Measurements from ENCODE around the gene CNOT10.
"Not testable (repeated sequence)": the region's sequence is repeated elsewhere in the genome, so short reads cannot be mapped to it uniquely, and the experiment has no call there.

The CNOT10 gene, protein sequence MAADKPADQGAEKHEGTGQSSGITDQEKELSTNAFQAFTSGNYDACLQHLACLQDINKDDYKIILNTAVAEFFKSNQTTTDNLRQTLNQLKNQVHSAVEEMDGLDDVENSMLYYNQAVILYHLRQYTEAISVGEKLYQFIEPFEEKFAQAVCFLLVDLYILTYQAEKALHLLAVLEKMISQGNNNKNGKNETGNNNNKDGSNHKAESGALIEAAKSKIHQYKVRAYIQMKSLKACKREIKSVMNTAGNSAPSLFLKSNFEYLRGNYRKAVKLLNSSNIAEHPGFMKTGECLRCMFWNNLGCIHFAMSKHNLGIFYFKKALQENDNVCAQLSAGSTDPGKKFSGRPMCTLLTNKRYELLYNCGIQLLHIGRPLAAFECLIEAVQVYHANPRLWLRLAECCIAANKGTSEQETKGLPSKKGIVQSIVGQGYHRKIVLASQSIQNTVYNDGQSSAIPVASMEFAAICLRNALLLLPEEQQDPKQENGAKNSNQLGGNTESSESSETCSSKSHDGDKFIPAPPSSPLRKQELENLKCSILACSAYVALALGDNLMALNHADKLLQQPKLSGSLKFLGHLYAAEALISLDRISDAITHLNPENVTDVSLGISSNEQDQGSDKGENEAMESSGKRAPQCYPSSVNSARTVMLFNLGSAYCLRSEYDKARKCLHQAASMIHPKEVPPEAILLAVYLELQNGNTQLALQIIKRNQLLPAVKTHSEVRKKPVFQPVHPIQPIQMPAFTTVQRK

DNA sequence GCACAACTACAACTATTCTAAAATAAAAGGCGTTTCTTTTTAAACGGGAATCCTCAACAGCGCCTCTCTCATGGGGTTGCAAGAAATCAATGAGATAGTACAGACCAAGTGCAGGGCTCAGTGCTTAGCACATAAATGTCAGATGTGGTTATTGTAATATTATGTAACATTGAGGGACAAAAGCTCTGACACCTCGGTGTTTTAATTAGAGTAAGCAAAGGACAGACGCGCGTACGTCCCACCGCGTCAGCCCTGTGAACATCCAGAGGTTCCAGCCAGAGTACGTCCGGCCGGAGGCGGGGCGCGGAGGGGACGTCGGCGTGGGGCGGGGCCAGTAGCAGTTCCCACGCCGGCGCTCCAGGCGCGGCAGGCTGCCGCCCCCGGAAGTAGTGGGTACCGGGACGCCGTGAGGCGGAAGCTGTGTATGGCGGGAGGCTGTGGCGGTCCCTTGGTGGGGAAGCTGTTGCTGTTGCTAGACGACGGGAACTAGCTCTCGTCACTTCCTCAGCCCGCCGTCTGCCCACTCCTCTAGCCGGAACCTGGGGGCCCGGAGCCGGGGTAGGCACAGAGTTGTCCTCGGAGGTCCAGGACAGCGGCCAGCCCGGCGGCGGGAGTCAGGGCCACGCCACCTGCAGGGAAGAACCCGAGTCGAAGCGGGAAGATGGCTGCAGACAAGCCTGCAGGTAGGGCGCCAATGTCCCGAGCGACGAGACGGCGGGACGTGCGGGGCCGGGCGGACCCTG is at the start of gene CNOT10:
TSS of gene CNOT10 (plus strand) at position 389 of the 743 bp plus-strand sequence. CDS start at position 662, 273 bp downstream.
- Histone ChIP-seq H3K27me3 (ENCODE audit: low read depth) (no peaks in the 10 kb centered on the region), H3K9me3 (no peaks in the 10 kb centered on the region), H3K4me1 (peaks cover 18% of the 10 kb centered on the region), H3K36me3 (replicated peaks) (peaks cover 3% of the 10 kb centered on the region; the same call in 1 of the 2 replicates), H3K4me3 (peak within 1 kb of the TSS; percentile 87)
- in situ Hi-C loops (cut with MboI; ENCODE audit: low sequenced_read_pairs), result no loop called here
- peak; percentile 95 to 96 for DNase-seq (ENCODE audit: low spot score in 2 of 2)

- no peak for DNase-seq (ENCODE audit: low spot score in 2 of 2)
- Histone ChIP-seq H3K27me3 (ENCODE audit: low read depth) (no peaks in the 10 kb centered on the region), H3K36me3 (replicated peaks) (no peaks in the 10 kb centered on the region), H3K9me3 (no peaks in the 10 kb centered on the region), H3K4me1 (no peaks in the 10 kb centered on the region), H3K4me3 (no peak overlapping the region)
- in situ Hi-C loops (cut with MboI; ENCODE audit: low sequenced_read_pairs), result no loop called here
Measured at GRCh38 chr3:32640939-32641338, 44.0 kb upstream of the CNOT10 start.

DNA sequence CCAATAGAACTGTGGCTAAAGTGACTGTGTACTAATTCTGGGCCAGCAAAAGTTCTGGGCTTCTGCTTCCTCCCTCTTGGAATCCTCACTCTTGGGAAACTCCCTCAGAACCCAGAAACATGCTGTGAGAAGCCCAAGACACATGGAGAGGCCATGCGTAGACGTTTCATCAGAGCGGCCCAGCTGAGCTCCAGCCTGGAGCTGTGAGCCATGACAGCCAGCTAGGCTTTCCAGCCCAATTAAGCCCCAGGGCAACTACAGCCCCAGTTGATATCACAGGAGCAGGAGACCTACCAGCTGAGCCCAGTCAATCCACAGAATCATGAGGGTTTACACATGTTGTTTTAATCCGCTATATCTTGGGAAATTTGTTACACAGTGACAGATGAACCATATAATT is 43.6 kb upstream of the CNOT10 start:
- no peak overlapping the region for H3K4me3 ChIP-seq
- in situ Hi-C loops (cut with MboI; ENCODE audit: low sequenced_read_pairs), result no loop called here

DNA sequence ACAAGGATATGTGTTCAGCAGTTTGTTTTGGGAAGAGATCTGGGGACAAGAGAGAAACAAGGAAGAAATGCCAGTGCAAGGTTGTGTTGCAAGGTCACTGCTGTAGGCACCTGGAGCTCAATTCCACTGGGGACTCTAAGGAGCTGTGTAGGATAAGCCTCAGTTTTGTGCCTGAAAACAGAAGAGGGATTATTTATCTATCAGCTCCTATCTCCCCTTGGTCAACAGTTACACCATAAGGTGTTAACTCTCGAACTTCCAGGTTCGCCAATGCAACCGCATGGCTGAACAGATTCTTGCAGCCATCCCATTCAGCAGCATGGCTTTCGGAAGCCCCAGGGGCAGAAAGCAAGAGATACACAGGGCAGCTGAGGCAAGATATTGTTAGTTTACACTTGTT is 41.6 kb upstream of the CNOT10 start:
- in situ Hi-C loops (cut with MboI; ENCODE audit: low sequenced_read_pairs), result no loop called here
- Histone ChIP-seq H3K9me3 (no peaks in the 10 kb centered on the region), H3K4me3 (no peak overlapping the region), H3K4me1 (peaks cover 7% of the 10 kb centered on the region), H3K27me3 (ENCODE audit: low read depth) (no peaks in the 10 kb centered on the region), H3K36me3 (replicated peaks) (no peaks in the 10 kb centered on the region)
- no peak for DNase-seq (ENCODE audit: low spot score in 2 of 2)

More for the DNA sequence above, 43.6 kb upstream of the CNOT10 start:
- Histone ChIP-seq H3K9me3 (no peaks in the 10 kb centered on the region), H3K4me1 (no peaks in the 10 kb centered on the region), H3K27me3 (ENCODE audit: low read depth) (no peaks in the 10 kb centered on the region), H3K36me3 (replicated peaks) (no peaks in the 10 kb centered on the region)
- DNase-seq (ENCODE audit: low spot score in 2 of 2), result no peak

DNA sequence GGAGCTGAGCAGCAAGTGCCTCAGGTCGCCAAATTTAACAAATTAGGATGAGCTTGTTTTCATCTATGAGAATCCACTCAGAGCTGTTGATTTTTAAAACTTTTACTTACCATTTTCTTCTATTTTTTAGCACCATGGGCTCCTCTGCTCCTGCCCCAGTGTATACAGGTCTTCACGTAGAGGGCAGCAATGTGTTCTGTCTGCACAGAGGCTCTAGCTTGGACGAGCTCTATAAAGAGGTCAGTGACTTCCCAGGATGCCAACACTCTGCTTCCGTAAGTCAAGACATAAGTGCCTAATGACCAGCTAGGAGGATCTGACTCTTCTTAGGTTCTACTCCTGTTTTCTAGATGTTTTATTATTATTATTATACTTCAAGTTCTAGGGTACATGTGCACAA is 41.2 kb upstream of the CNOT10 start:
- Histone ChIP-seq H3K36me3 (replicated peaks) (no peaks in the 10 kb centered on the region), H3K4me3 (no peak overlapping the region), H3K9me3 (no peaks in the 10 kb centered on the region), H3K27me3 (ENCODE audit: low read depth) (no peaks in the 10 kb centered on the region), H3K4me1 (peaks cover 8% of the 10 kb centered on the region)
- in situ Hi-C loops (cut with MboI; ENCODE audit: low sequenced_read_pairs), result no loop called here
- no peak for DNase-seq (ENCODE audit: low spot score in 2 of 2)

DNA sequence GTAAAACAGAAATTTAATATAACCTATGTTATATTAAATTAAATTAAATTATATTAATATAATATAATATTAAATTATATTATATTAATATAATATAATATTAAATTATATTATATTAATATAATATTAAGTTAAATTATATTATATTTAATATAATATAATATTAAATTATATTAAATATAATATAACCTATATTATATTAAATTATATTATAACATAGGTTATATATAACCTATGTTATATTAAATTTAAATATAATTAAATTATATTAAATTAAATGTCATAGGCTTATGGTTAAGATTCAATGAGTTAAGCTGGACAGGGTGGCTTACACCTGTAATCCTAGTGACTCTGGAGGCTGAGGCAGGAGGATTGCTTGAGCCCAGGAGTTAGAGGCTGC is 40.6 kb upstream of the CNOT10 start:
- Histone ChIP-seq H3K36me3 (replicated peaks) (no peaks in the 10 kb centered on the region), H3K4me1 (peaks cover 8% of the 10 kb centered on the region), H3K27me3 (ENCODE audit: low read depth) (no peaks in the 10 kb centered on the region), H3K4me3 (no peak overlapping the region), H3K9me3 (no peaks in the 10 kb centered on the region)
- DNase-seq (ENCODE audit: low spot score in 2 of 2), result no peak
- in situ Hi-C loops (cut with MboI; ENCODE audit: low sequenced_read_pairs), result no loop called here

- H3K27me3 ChIP-seq (ENCODE audit: low read depth), result no peaks in the 10 kb centered on the region
- in situ Hi-C loops (cut with MboI; ENCODE audit: low sequenced_read_pairs), result no loop called here
- H3K36me3 ChIP-seq (replicated peaks), result no peaks in the 10 kb centered on the region
- H3K4me3 ChIP-seq, result no peak overlapping the region
- DNase-seq (ENCODE audit: low spot score in 2 of 2), result no peak
- H3K9me3 ChIP-seq, result no peaks in the 10 kb centered on the region
- peaks cover 8% of the 10 kb centered on the region for H3K4me1 ChIP-seq
Measured at GRCh38 chr3:32646761-32647160, 38.2 kb upstream of the CNOT10 start.

- H3K4me3 ChIP-seq; H3K36me3 ChIP-seq (replicated peaks); in situ Hi-C loops (cut with MboI; ENCODE audit: low sequenced_read_pairs); H3K9me3 ChIP-seq; H3K27me3 ChIP-seq (ENCODE audit: low read depth); DNase-seq (ENCODE audit: low spot score in 2 of 2): not testable (repeated sequence)
- peaks cover 12% of the 10 kb centered on the region for H3K4me1 ChIP-seq
Measured at GRCh38 chr3:32652337-32653100, 32.5 kb upstream of the CNOT10 start.

- H3K4me3 ChIP-seq, result no peak overlapping the region
- DNase-seq (ENCODE audit: low spot score in 2 of 2), result no peak
- in situ Hi-C loops (cut with MboI; ENCODE audit: low sequenced_read_pairs), result no loop called here
- H3K9me3 ChIP-seq, result no peaks in the 10 kb centered on the region
- H3K27me3 ChIP-seq (ENCODE audit: low read depth), result no peaks in the 10 kb centered on the region
- H3K36me3 ChIP-seq (replicated peaks), result no peaks in the 10 kb centered on the region
- peaks cover 11% of the 10 kb centered on the region for H3K4me1 ChIP-seq
Measured at GRCh38 chr3:32655167-32655566, 29.8 kb upstream of the CNOT10 start.

- in situ Hi-C loops (cut with MboI; ENCODE audit: low sequenced_read_pairs), result loop anchor here (5.0 to 10.0 kb wide), 2 partner anchors 153 to 486 kb away; no protein-coding TSS in a partner anchor
- Histone ChIP-seq H3K36me3 (replicated peaks) (no peaks in the 10 kb centered on the region), H3K27me3 (ENCODE audit: low read depth) (no peaks in the 10 kb centered on the region), H3K4me1 (peaks cover 11% of the 10 kb centered on the region), H3K9me3 (no peaks in the 10 kb centered on the region), H3K4me3 (no peak overlapping the region)
- DNase-seq (ENCODE audit: low spot score in 2 of 2), result no peak
Measured at GRCh38 chr3:32660634-32661033, 24.4 kb upstream of the CNOT10 start.

DNA sequence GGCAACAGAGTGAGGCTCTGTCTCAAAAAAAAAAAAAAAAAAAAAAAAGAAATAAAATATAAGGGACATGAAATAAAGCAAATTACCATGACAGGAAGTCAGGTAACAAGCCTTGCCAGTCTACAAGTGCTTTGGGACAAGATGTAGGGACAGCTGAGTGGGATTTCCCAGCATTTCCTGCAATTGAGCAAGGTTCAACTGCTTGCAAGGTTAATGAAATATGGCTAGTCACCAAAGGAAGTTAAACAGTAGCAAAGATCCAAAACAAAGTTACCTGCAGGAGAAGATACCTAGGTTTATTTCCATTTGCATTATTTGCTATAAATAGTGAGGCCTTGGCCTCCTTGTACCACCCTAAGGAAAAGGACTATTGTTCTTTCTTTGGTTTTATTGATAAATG is 22.3 kb upstream of the CNOT10 start:
- H3K36me3 ChIP-seq (replicated peaks), result no peaks in the 10 kb centered on the region
- H3K4me3 ChIP-seq, result no peak overlapping the region
- 0 out of 2 replicates have a peak, but pooled peaks cover 4% of the 10 kb centered on the region for H3K27me3 ChIP-seq (ENCODE audit: low read depth)
- no peaks in the 10 kb centered on the region for H3K9me3 ChIP-seq
- H3K4me1 ChIP-seq, result peaks cover 6% of the 10 kb centered on the region
- no peak for DNase-seq (ENCODE audit: low spot score in 2 of 2)
- in situ Hi-C loops (cut with MboI; ENCODE audit: low sequenced_read_pairs), result loop anchor here (5.0 to 10.0 kb wide), 2 partner anchors 155 to 488 kb away; no protein-coding TSS in a partner anchor

DNA sequence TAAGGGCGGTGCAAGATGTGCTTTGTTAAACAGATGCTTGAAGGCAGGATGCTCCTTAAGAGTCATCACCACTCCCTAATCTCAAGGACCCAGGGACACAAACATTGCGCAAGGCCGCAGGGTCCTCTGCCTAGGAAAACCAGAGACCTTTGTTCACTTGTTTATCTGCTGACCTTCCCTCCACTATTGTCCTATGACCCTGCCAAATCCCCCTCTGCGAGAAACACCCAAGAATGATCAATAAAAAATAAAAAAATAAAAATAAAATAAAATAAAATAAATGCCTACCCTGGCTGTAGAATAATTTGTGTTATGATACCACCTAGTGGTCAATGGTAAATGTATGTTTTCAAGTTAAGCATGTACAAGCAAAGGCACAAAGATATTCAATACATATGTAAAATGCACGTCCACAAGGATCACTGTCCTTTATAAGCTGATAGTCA is 20.3 kb upstream of the CNOT10 start:
- in situ Hi-C loops (cut with MboI; ENCODE audit: low sequenced_read_pairs), result loop anchor here (5.0 to 10.0 kb wide), 2 partner anchors 157 to 490 kb away; no protein-coding TSS in a partner anchor
- H3K4me3 ChIP-seq; H3K27me3 ChIP-seq (ENCODE audit: low read depth); H3K36me3 ChIP-seq (replicated peaks); H3K4me1 ChIP-seq; H3K9me3 ChIP-seq: not testable (repeated sequence)
- peak; percentile 30 to 74 for DNase-seq (ENCODE audit: low spot score in 2 of 2)

DNA sequence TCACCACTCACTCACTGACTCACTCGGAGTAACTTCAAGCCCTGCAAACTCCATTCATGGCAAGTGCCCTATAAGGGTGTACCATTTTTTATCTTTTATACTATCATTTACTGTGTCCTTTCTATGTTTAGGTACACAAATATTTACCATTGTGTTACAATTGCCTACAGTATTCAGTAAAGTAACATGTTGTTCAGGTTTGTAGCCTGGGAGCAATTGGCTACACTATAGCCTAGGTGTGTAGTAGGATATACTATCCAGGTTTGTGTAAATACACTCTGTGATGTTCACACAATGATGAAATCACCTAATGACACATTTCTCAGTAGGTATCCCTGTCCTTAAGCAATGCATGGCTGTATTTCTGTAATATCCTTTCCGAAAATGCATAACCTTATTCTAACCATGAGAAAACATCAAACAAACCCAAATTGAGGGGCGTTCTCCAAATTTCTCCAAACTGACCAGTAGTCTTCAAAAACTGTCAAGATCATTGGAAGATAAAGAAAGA is 17.9 kb upstream of the CNOT10 start:
- in situ Hi-C loops (cut with MboI; ENCODE audit: low sequenced_read_pairs), result loop anchor here (10.0 kb wide), 1 partner anchor 492 kb away; no protein-coding TSS in a partner anchor
- Histone ChIP-seq H3K36me3 (replicated peaks) (no peaks in the 10 kb centered on the region), H3K4me3 (no peak overlapping the region), H3K4me1 (no peaks in the 10 kb centered on the region), H3K9me3 (no peaks in the 10 kb centered on the region), H3K27me3 (ENCODE audit: low read depth) (0 out of 2 replicates have a peak, but pooled peaks cover 4% of the 10 kb centered on the region)
- no peak for DNase-seq (ENCODE audit: low spot score in 2 of 2)

Measured in HAP-1 (cell line).